Ishikawa (cell line): ENCODE measurements around the gene NCOA6.

Source experiments
- CEBPB ChIP-seq: IDR thresholded peaks from 2 replicates; pipeline ENCODE4 v1.6.1; 2012
- CREB1 ChIP-seq: IDR thresholded peaks from 2 replicates; pipeline ENCODE4 v1.6.1; 2012; ENCODE audit warnings: low read depth
- EGR1 ChIP-seq: IDR thresholded peaks from 2 replicates; pipeline ENCODE4 v1.6.1; 2012
- EP300 ChIP-seq: IDR thresholded peaks from 2 replicates; pipeline ENCODE4 v1.6.1; 2012; ENCODE audit warnings: borderline replicate concordance
- FOXM1 ChIP-seq: IDR thresholded peaks from 2 replicates; pipeline ENCODE4 v1.6.1; 2012; ENCODE audit warnings: low read depth, borderline replicate concordance
- NFIC ChIP-seq: IDR thresholded peaks from 2 replicates; pipeline ENCODE4 v1.6.1; 2012
- RAD21 ChIP-seq: IDR thresholded peaks from 2 replicates; pipeline ENCODE4 v1.6.1; 2012; ENCODE audit warnings: low read depth
- TAF1 ChIP-seq: IDR thresholded peaks from 2 replicates; pipeline ENCODE4 v1.6.1; 2012; ENCODE audit warnings: low read depth, mild to moderate bottlenecking
- TCF12 ChIP-seq: IDR thresholded peaks from 2 replicates; pipeline ENCODE4 v1.6.1; 2012; ENCODE audit warnings: low read depth
- TEAD4 ChIP-seq: IDR thresholded peaks from 2 replicates; pipeline ENCODE4 v1.6.1; 2012
- YY1 ChIP-seq: IDR thresholded peaks from 2 replicates; pipeline ENCODE4 v1.6.1; 2012; ENCODE audit warnings: low read depth
- ZBTB7A ChIP-seq: IDR thresholded peaks from 2 replicates; pipeline ENCODE4 v1.6.1; 2012; ENCODE audit warnings: low read depth
- TF ChIP-seq, protein P1 (sequence below): IDR thresholded peaks from 2 replicates; pipeline ENCODE4 v1.6.1; 2012; ENCODE audit warnings: low read depth, mild to moderate bottlenecking
- TF ChIP-seq, protein P2 (sequence below): IDR thresholded peaks from 2 replicates; pipeline ENCODE4 v1.6.1; 2012
- TF ChIP-seq, protein P3 (sequence below): IDR thresholded peaks from 2 replicates; pipeline ENCODE4 v1.6.1; 2012

The NCOA6 gene

DNA sequence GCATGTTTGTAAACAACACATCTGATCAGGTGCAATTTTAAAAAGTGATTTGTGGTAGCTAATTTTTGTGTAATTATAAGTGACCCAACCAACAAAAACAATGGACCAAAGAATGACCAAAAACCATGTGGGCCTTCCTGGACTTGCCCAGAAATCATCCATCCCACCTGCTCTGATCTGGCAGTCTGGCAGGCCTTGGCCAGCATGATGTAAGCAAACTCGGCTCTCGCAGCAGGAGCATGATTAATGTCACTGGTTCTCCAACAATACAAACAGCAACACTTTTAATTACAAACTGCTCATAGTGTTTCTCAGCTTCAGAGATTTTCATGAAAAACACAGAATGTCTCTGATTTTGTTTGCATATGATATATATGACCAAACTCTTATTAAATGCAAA is 105.2 kb downstream of the NCOA6 start:
- no peak for TF ChIP-seq EP300
- TF ChIP-seq YY1 = no peak
- TF ChIP-seq CREB1 = no peak
- TF ChIP-seq, protein P1, sequence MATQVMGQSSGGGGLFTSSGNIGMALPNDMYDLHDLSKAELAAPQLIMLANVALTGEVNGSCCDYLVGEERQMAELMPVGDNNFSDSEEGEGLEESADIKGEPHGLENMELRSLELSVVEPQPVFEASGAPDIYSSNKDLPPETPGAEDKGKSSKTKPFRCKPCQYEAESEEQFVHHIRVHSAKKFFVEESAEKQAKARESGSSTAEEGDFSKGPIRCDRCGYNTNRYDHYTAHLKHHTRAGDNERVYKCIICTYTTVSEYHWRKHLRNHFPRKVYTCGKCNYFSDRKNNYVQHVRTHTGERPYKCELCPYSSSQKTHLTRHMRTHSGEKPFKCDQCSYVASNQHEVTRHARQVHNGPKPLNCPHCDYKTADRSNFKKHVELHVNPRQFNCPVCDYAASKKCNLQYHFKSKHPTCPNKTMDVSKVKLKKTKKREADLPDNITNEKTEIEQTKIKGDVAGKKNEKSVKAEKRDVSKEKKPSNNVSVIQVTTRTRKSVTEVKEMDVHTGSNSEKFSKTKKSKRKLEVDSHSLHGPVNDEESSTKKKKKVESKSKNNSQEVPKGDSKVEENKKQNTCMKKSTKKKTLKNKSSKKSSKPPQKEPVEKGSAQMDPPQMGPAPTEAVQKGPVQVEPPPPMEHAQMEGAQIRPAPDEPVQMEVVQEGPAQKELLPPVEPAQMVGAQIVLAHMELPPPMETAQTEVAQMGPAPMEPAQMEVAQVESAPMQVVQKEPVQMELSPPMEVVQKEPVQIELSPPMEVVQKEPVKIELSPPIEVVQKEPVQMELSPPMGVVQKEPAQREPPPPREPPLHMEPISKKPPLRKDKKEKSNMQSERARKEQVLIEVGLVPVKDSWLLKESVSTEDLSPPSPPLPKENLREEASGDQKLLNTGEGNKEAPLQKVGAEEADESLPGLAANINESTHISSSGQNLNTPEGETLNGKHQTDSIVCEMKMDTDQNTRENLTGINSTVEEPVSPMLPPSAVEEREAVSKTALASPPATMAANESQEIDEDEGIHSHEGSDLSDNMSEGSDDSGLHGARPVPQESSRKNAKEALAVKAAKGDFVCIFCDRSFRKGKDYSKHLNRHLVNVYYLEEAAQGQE = no peak
- TF ChIP-seq, protein P2, sequence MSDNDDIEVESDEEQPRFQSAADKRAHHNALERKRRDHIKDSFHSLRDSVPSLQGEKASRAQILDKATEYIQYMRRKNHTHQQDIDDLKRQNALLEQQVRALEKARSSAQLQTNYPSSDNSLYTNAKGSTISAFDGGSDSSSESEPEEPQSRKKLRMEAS = no peak
- TF ChIP-seq EGR1 = no peak
- TF ChIP-seq TAF1 = no peak
- TF ChIP-seq CEBPB = no peak
- TF ChIP-seq ZBTB7A = no peak
- TF ChIP-seq TEAD4 = no peak

DNA sequence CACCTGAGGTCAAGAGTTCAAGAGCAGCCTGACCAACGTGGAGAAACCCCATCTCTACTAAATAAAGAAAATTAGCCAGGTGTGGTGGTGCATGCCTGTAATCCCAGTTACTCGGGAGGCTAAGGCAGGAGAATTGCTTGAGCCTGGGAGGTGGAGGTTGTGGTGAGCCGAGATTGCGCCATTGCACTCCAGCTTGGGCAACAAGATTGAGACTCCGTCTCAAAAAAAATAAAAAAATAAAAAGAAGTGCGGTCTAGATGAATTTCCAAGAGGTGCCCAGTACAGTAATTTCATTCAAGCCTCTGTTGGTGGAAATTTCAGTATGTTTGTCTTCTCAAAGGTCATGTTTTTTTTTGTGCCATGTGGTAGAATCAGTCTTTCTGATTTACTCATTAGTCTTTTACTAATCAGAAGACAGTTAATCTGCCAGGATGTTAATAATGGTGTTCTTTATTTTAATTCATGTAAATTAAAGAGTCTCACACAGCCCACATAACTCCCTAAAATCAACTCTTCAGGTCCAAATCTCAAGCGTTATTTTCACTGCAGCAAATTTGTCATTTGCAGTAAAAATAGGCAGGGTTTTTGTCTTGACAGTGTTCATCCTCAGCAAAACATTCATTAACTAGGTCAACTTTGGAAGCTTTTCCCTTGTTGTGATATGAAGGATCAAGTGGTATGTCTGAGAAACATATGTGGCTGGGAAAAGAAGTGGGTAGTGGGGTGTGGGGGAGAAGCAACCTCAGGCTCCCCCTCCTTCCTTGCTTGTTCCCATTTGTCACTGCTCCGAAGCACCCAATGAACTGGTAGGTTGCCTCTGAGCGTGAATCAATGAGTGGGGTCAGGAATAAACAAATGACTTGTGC is 108.0 kb downstream of the NCOA6 start:
- TF ChIP-seq NFIC = no peak
- TF ChIP-seq TEAD4 = no peak
- no peak for TF ChIP-seq CREB1
- TF ChIP-seq EGR1 = no peak
- TF ChIP-seq TCF12 = no peak
- no peak for TF ChIP-seq FOXM1
- TF ChIP-seq, protein P1 = no peak
- TF ChIP-seq, protein P2 = no peak
- TF ChIP-seq TAF1 = no peak
- TF ChIP-seq ZBTB7A = no peak
- no peak for TF ChIP-seq EP300
- TF ChIP-seq CEBPB = no peak
- TF ChIP-seq YY1 = no peak
- TF ChIP-seq RAD21 = no peak
- TF ChIP-seq, protein P3, sequence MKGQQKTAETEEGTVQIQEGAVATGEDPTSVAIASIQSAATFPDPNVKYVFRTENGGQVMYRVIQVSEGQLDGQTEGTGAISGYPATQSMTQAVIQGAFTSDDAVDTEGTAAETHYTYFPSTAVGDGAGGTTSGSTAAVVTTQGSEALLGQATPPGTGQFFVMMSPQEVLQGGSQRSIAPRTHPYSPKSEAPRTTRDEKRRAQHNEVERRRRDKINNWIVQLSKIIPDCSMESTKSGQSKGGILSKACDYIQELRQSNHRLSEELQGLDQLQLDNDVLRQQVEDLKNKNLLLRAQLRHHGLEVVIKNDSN = no peak

DNA sequence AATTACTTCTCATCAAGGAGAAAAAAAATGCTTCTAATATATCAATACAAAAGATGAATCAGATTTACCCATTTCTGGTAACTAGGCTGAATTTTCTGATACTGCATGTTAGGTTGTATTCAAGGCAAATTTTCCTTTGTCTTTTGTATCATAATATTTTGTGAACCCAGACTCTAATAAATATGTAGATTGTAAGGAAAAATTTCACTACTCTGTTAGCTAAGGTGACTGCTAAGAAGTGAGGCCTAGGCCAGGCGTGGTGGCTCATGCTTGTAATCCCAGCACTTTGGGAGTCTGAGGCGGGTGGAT is 108.6 kb downstream of the NCOA6 start:
- TF ChIP-seq TAF1 (no peak), ZBTB7A (no peak), NFIC (no peak), FOXM1 (no peak), EGR1 (no peak), TCF12 (no peak), CREB1 (no peak), EP300 (no peak), RAD21 (no peak), TEAD4 (no peak), CEBPB (no peak), YY1 (no peak)
- TF ChIP-seq, protein P3 = no peak
- TF ChIP-seq, protein P1 = no peak
- TF ChIP-seq, protein P2 = no peak

DNA sequence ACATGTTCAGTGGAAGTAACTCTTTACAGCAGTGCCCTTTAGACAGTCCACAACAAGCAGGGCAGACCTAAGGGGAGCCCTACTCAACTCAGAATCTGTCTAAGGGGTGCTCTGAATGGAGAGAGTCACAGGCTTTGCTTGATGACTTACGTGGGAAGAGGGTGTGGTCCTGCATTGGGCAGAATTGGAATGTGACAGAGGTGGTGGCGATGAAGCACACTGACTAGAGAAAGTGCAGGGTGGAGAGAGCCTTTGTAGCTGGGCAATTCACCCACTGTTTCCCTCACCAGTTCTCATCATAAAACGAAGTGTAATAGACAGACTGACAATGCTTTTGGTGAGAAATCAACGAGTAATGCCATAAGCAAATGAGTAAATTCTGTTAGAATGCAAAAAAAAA is 110.1 kb downstream of the NCOA6 start:
- TF ChIP-seq TAF1 = no peak
- no peak for TF ChIP-seq TCF12
- TF ChIP-seq YY1 = no peak
- TF ChIP-seq, protein P1 = no peak
- no peak for TF ChIP-seq EP300
- no peak for TF ChIP-seq TEAD4
- TF ChIP-seq, protein P3 = no peak
- TF ChIP-seq, protein P2 = no peak
